GM12891 (cell line): ENCODE data around the gene MARCKS.
"Not testable (repeated sequence)": the region's sequence is repeated elsewhere in the genome, so short reads cannot be mapped to it uniquely, and the experiment has no call there.

Experiments used
- POLR2A ChIP-seq: IDR thresholded peaks from 2 replicates; pipeline ENCODE4 v1.6.1; 2011; ENCODE audit warnings: low read depth, low read length, control low read depth
- POLR2AphosphoS5 ChIP-seq: IDR thresholded peaks from 2 replicates; pipeline ENCODE4 v1.6.1; 2011; ENCODE audit warnings: low read depth, low read length, control low read depth
- POU2F2 ChIP-seq: IDR thresholded peaks from 2 replicates; pipeline ENCODE4 v1.6.1; 2011; ENCODE audit warnings: low read depth, mild to moderate bottlenecking, control low read depth, low read length, moderate library complexity
- TAF1 ChIP-seq: IDR thresholded peaks from 2 replicates; pipeline ENCODE4 v1.6.1; 2011; ENCODE audit warnings: low read depth, low read length, control low read depth

- TF ChIP-seq POLR2A, POLR2AphosphoS5, POU2F2, TAF1: not testable (repeated sequence)
Measured at GRCh38 chr6:113910285-113910684, 53.1 kb downstream of the MARCKS start.
